Measurements from ENCODE around the gene IGFL2. TPM values are rescaled to one million over a fixed set of nuclear protein-coding genes. Genes with fewer than 3 reads are reported as not detected.
"Not testable (repeated sequence)": the region's sequence is repeated elsewhere in the genome, so short reads cannot be mapped to it uniquely, and the experiment has no call there.

Gene IGFL2
- total RNA-seq, 1 experiment from 2014 or later: not detected

GRCh38 chr19:46189971-46190888 is 42.2 kb downstream of the IGFL2 start:
- no peak for DNase-seq (ENCODE audit: low read depth)

- no peak for DNase-seq (ENCODE audit: low read depth)
These were observed 43.3 kb downstream of the IGFL2 start for GRCh38 chr19:46191356-46191755.

- no peak for DNase-seq (ENCODE audit: low read depth)
These were observed 43.9 kb downstream of the IGFL2 start for GRCh38 chr19:46191972-46192371.

GRCh38 chr19:46192626-46192991 is 44.6 kb downstream of the IGFL2 start:
- not testable (repeated sequence) for DNase-seq (ENCODE audit: low read depth)

GRCh38 chr19:46192992-46193650 is 45.1 kb downstream of the IGFL2 start:
- peak; percentile 83 for DNase-seq (ENCODE audit: low read depth)

GRCh38 chr19:46193678-46194077 is 45.6 kb downstream of the IGFL2 start:
- no peak for DNase-seq (ENCODE audit: low read depth)

GRCh38 chr19:46195104-46195503 is 47.1 kb downstream of the IGFL2 start:
- no peak for DNase-seq (ENCODE audit: low read depth)

GRCh38 chr19:46195919-46196318 is 47.9 kb downstream of the IGFL2 start:
- DNase-seq (ENCODE audit: low read depth): not testable (repeated sequence)

- no peak for DNase-seq (ENCODE audit: low read depth)
These were observed 48.5 kb downstream of the IGFL2 start for GRCh38 chr19:46196410-46197124.

- peak; percentile 51 for DNase-seq (ENCODE audit: low read depth)
These were observed 49.5 kb downstream of the IGFL2 start for GRCh38 chr19:46197314-46198070.

GRCh38 chr19:46198756-46199155 is 50.7 kb downstream of the IGFL2 start:
- DNase-seq (ENCODE audit: low read depth): peak; percentile 69

GRCh38 chr19:46201454-46202310 is 53.6 kb downstream of the IGFL2 start:
- DNase-seq (ENCODE audit: low read depth): peak; percentile 77

GRCh38 chr19:46202426-46202825 is 54.4 kb downstream of the IGFL2 start:
- DNase-seq (ENCODE audit: low read depth): peak; percentile 42

- peak; percentile 60 for DNase-seq (ENCODE audit: low read depth)
These were observed 55.1 kb downstream of the IGFL2 start for GRCh38 chr19:46202872-46203860.

GRCh38 chr19:46204008-46204407 is 56.0 kb downstream of the IGFL2 start:
- DNase-seq (ENCODE audit: low read depth): no peak

GRCh38 chr19:46205183-46205984 is 57.3 kb downstream of the IGFL2 start:
- no peak for DNase-seq (ENCODE audit: low read depth)

- DNase-seq (ENCODE audit: low read depth): peak; percentile 49
These were observed 58.1 kb downstream of the IGFL2 start for GRCh38 chr19:46206176-46206575.

- DNase-seq (ENCODE audit: low read depth): no peak
These were observed 58.6 kb downstream of the IGFL2 start for GRCh38 chr19:46206682-46207081.

- not testable (repeated sequence) for DNase-seq (ENCODE audit: low read depth)
These were observed 59.8 kb downstream of the IGFL2 start for GRCh38 chr19:46207858-46208257.

All from M059J (cell line).